ENCODE data around the gene CAP1.

CAP1 gene

GRCh38 chr1:40059338-40059959, 18.9 kb downstream of the CAP1 start:
- DNase-seq: no peak

- no peak for DNase-seq
Measured at GRCh38 chr1:40059960-40060750, 19.6 kb downstream of the CAP1 start.

- no peak for DNase-seq
Measured at GRCh38 chr1:40064797-40065499, 24.4 kb downstream of the CAP1 start.

- DNase-seq: peak; percentile 18
Measured at GRCh38 chr1:40067023-40067422, 26.5 kb downstream of the CAP1 start.

GRCh38 chr1:40067851-40068250, 27.3 kb downstream of the CAP1 start:
- no peak for DNase-seq

GRCh38 chr1:40072142-40072541, 31.6 kb downstream of the CAP1 start:
- no peak for DNase-seq

GRCh38 chr1:40073062-40073461, 32.5 kb downstream of the CAP1 start:
- DNase-seq: no peak

- DNase-seq: no peak
Measured at GRCh38 chr1:40075266-40075665, 34.7 kb downstream of the CAP1 start.

GRCh38 chr1:40076895-40077312, 36.4 kb downstream of the CAP1 start:
- peak; percentile 77 for DNase-seq

GRCh38 chr1:40078512-40079333, 38.2 kb downstream of the CAP1 start:
- DNase-seq: peak; percentile 64

GRCh38 chr1:40079774-40080400, 39.4 kb downstream of the CAP1 start:
- no peak for DNase-seq

GRCh38 chr1:40081871-40082270, 41.3 kb downstream of the CAP1 start:
- DNase-seq: no peak

GRCh38 chr1:40084750-40085149, 44.2 kb downstream of the CAP1 start:
- peak; percentile 58 for DNase-seq

GRCh38 chr1:40090652-40091355, 50.3 kb downstream of the CAP1 start:
- DNase-seq: peak; percentile 22

- DNase-seq: no peak
Measured at GRCh38 chr1:40092241-40092640, 51.7 kb downstream of the CAP1 start.

GRCh38 chr1:40092706-40093639, 52.4 kb downstream of the CAP1 start:
- peak; percentile 77 for DNase-seq

- no peak for DNase-seq
Measured at GRCh38 chr1:40094466-40095110, 54.1 kb downstream of the CAP1 start.

- DNase-seq: no peak
Measured at GRCh38 chr1:40095806-40096205, 55.3 kb downstream of the CAP1 start.

GRCh38 chr1:40096646-40096976, 56.1 kb downstream of the CAP1 start:
- DNase-seq: no peak

Data from fibroblast of skin of scalp (primary cell).